HepG2 (cell line): ENCODE measurements around the gene RNF126. TPM values are rescaled to one million over a fixed set of nuclear protein-coding genes. Genes with fewer than 3 reads are reported as not detected.

Experiments
- ARID5B ChIP-seq: IDR thresholded peaks from 2 replicates; pipeline ENCODE4 v1.4.0; 2020; ENCODE audit warnings: mild to moderate bottlenecking, missing genetic modification reagents
- FOXO4 ChIP-seq: sonication (generic); formaldehyde crosslinking; conservative IDR thresholded peaks from 2 replicates; pipeline ENCODE4 v1.8.1; 2023; ENCODE audit warnings: missing genetic modification reagents
- MAFK ChIP-seq, 2 experiments: IDR thresholded peaks in 1 of 2; conservative IDR thresholded peaks in 1 of 2; 2 replicates each; pipeline ENCODE4 v1.6.1; 2011; ENCODE audit warnings: improper control_type of control experiment in 2 of 2, low read length in 2 of 2
- MAZ ChIP-seq, 2 experiments: sonication (generic) in 1 of 2; formaldehyde crosslinking in 1 of 2; IDR thresholded peaks; 2 replicates each; pipeline versions ENCODE4 v1.5.0 to v1.6.1; 2012 to 2020; ENCODE audit warnings: low read depth in 2 of 2, mild to moderate bottlenecking in 2 of 2, borderline replicate concordance in 1 of 2, improper control_type of control experiment in 1 of 2, low read length in 1 of 2, missing genetic modification reagents in 1 of 2, moderate library complexity in 1 of 2
- SRSF9 ChIP-seq: fragments of 200-400 bp; formaldehyde crosslinking; IDR thresholded peaks from 2 replicates; pipeline ENCODE4 v1.6.1; 2018; ENCODE audit warnings: borderline replicate concordance, mild to moderate bottlenecking, low read depth, low read length; ENCODE audit not compliant: insufficient read depth, poor library complexity, severe bottlenecking
- ZNF263 ChIP-seq: sonication (generic); formaldehyde crosslinking; IDR thresholded peaks from 2 replicates; pipeline ENCODE4 v1.4.0; 2020; ENCODE audit warnings: missing genetic modification reagents
- ZNF660 ChIP-seq: sonication (generic); formaldehyde crosslinking; IDR thresholded peaks from 2 replicates; pipeline ENCODE4 v1.5.1; 2020; ENCODE audit warnings: mild to moderate bottlenecking, low read depth, missing genetic modification reagents, borderline replicate concordance
- ZNF687 ChIP-seq: sonication (generic); formaldehyde crosslinking; IDR thresholded peaks from 2 replicates; pipeline ENCODE4 v1.5.1; 2020; ENCODE audit warnings: mild to moderate bottlenecking, missing genetic modification reagents, moderate library complexity
- polyA plus RNA-seq, 8 experiments: library from polyadenylated mRNA; depleted of rRNA in 3 of 8; stranded (reverse) in 7 of 8; unstranded in 1 of 8; fragments of >200 nt; fragmentation: Illumina TruSeq in 4 of 8; extraction: Trizol in 4 of 8; gene quantifications; 2 replicates each; pipeline versions ENCODE4 v1.2.1 to v1.2.3, GENCODE V29; 2011 to 2016; ENCODE audit warnings: low read depth in 4 of 8, missing spikeins in 1 of 8, mixed read lengths in 1 of 8; ENCODE audit not compliant: insufficient read depth in 1 of 8
- total RNA-seq, 5 experiments: library from RNA; depleted of rRNA; stranded (reverse); fragments of >200 nt; fragmentation: Illumina TruSeq; extraction: Trizol; gene quantifications; 2 replicates each; pipeline ENCODE4 v1.2.3, GENCODE V29; 2016; ENCODE audit warnings: low read depth in 1 of 5
- TF ChIP-seq, protein P1 (sequence below): IDR thresholded peaks from 2 replicates; pipeline ENCODE4 v1.6.1; 2016; ENCODE audit warnings: missing biosample characterization, missing genetic modification reagents, low read depth
- TF ChIP-seq, protein P2 (sequence below): sonication (generic); formaldehyde crosslinking; IDR thresholded peaks from 2 replicates; pipeline ENCODE4 v1.5.0; 2020; ENCODE audit warnings: mild to moderate bottlenecking, missing genetic modification reagents
- TF ChIP-seq, protein P3 (sequence below): sonication (generic); formaldehyde crosslinking; IDR thresholded peaks from 2 replicates; pipeline ENCODE4 v1.8.0; 2022; ENCODE audit warnings: missing genetic modification reagents, mild to moderate bottlenecking, borderline replicate concordance

The RNF126 gene
- total and polyA plus RNA-seq, 2 of the 13 experiments (the other 11 are each of a cell fraction or from before 2014, with no cell fraction given) = 23.2 to 34.0 TPM

DNA sequence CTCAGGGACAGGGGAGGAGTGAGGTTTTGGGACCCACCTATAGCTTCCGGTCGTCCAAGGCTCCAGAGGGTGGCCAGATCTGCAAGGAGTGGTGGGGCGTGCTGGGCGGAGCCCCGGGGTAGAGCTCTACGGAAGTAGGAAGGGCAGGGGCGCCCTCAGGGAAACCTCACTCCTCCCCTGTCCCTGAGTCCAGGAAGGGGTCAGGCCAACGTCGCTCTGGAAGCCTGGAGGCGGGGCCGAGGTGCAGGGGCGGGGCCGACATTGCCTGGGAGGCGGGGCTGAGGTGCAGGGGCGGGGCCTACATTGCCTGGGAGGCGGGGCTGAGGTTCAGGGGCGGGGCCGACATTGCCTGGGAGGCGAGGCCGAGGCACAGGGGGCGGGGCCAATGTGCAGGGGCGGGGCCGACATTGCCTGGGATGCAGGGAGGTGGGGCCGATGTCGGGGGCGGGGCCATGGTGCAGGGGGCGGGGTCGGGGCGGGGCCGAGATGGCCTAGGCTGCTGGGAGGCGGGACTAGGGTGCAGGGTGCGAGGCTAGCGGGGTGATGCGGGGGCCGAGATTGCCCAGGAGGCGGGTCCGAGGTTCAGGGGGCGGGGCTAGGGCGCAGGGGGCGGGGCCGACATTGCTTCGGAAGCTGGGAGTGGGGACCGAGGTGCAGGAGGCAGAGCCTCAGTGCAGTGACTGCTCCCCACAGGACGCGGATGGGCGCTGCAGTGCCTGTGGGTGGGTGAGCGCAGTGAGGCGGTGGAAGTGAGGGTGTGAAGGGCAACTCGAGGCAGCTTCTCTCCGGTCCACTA is 40.8 kb upstream of the RNF126 start (continued):
- TF ChIP-seq SRSF9 (no peak), FOXO4 (CRISPR knock-in tag) (no peak), ZNF687 (peak; percentile 71), MAZ (IDR thresholded peaks at IDR 0.05; ENCODE audit: borderline replicate concordance, low read depth, low read length) (peak; percentile 61), MAZ (CRISPR knock-in tag; IDR thresholded peaks at IDR 0.05; ENCODE audit: low read depth) (peak; percentile 3), ZNF660 (CRISPR knock-in tag) (no peak), MAFK (conservative IDR thresholded peaks at IDR 0.05 in 1 of 2, IDR thresholded peaks at IDR 0.05 in 1 of 2; ENCODE audit: low read length in 2 of 2) (no peak), ZNF263 (CRISPR knock-in tag) (peak; percentile 74), ARID5B (no peak)
- TF ChIP-seq, protein P1, sequence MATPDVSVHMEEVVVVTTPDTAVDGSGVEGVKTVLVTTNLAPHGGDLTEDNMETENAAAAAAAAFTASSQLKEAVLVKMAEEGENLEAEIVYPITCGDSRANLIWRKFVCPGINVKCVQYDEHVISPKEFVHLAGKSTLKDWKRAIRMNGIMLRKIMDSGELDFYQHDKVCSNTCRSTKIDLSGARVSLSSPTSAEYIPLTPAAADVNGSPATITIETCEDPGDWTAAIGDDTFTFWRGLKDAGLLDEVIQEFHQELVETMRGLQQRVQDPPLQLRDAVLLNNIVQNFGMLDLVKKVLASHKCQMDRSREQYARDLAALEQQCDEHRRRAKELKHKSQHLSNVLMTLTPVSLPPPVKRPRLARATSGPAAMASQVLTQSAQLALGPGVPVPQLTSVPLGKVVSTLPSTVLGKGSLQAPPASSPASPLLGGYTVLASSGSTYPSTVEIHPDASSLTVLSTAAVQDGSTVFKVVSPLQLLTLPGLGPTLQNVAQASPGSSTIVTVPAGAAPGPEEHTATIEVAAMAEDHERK (CRISPR knock-in tag) = no peak
- TF ChIP-seq, protein P2, sequence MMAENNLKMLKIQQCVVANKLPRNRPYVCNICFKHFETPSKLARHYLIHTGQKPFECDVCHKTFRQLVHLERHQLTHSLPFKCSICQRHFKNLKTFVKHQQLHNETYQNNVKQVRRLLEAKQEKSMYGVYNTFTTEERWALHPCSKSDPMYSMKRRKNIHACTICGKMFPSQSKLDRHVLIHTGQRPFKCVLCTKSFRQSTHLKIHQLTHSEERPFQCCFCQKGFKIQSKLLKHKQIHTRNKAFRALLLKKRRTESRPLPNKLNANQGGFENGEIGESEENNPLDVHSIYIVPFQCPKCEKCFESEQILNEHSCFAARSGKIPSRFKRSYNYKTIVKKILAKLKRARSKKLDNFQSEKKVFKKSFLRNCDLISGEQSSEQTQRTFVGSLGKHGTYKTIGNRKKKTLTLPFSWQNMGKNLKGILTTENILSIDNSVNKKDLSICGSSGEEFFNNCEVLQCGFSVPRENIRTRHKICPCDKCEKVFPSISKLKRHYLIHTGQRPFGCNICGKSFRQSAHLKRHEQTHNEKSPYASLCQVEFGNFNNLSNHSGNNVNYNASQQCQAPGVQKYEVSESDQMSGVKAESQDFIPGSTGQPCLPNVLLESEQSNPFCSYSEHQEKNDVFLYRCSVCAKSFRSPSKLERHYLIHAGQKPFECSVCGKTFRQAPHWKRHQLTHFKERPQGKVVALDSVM = no peak
- TF ChIP-seq, protein P3, sequence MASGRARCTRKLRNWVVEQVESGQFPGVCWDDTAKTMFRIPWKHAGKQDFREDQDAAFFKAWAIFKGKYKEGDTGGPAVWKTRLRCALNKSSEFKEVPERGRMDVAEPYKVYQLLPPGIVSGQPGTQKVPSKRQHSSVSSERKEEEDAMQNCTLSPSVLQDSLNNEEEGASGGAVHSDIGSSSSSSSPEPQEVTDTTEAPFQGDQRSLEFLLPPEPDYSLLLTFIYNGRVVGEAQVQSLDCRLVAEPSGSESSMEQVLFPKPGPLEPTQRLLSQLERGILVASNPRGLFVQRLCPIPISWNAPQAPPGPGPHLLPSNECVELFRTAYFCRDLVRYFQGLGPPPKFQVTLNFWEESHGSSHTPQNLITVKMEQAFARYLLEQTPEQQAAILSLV = no peak
